ENCODE measurements around the gene NAA10. TPM values are rescaled to one million over a fixed set of nuclear protein-coding genes. Genes with fewer than 3 reads are reported as not detected.
A peak's percentile ranks its signal among the peaks of the same experiment; 100 is the strongest.

NAA10 gene
- total RNA-seq, 1 donor from 2014 or later: 116 TPM

DNA sequence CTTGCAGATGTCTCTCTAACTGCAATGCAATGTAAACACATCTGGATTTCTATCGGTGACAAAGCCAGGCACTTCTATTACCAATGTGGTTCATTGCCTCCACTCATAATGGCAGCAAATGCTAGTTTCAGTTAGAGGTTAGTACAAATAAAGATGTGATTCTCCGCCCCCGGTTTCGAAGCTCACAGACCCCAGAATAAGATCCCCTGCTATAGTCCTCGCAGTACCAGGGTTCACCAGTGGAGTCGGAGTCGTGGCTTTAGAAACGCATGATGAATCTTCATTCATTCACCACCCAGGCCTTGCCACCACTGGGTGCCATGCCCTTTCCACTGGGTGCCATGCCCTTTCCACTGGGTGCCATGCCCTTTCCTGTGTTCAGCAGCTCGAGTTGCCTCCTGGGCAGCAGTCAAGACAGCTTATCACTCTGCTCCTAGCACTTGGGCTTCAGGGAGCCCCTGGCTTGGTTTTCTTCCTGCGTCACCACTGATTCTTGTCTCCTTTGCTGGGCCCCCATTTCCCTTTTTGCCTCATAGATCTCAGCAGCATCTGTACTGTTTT lies 3.5 kb upstream of the NAA10 start:
- H3K9me3 Mint-ChIP-seq: no peaks in the 10 kb centered on the region
- TF ChIP-seq, protein P1, sequence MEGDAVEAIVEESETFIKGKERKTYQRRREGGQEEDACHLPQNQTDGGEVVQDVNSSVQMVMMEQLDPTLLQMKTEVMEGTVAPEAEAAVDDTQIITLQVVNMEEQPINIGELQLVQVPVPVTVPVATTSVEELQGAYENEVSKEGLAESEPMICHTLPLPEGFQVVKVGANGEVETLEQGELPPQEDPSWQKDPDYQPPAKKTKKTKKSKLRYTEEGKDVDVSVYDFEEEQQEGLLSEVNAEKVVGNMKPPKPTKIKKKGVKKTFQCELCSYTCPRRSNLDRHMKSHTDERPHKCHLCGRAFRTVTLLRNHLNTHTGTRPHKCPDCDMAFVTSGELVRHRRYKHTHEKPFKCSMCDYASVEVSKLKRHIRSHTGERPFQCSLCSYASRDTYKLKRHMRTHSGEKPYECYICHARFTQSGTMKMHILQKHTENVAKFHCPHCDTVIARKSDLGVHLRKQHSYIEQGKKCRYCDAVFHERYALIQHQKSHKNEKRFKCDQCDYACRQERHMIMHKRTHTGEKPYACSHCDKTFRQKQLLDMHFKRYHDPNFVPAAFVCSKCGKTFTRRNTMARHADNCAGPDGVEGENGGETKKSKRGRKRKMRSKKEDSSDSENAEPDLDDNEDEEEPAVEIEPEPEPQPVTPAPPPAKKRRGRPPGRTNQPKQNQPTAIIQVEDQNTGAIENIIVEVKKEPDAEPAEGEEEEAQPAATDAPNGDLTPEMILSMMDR (conservative IDR thresholded peaks at IDR 0.05): no peak
- H3K27me3 Mint-ChIP-seq (ENCODE audit: low read depth): no peaks in the 10 kb centered on the region
- H3K4me1 Mint-ChIP-seq: peaks cover 16% of the 10 kb centered on the region
- peak overlapping the region; percentile 72 for H3K4me3 Mint-ChIP-seq
- no peaks in the 10 kb centered on the region for H3K36me3 Mint-ChIP-seq (ENCODE audit: low read depth)
- no peak for DNase-seq (ENCODE audit: low read depth, low spot score)
- no peak overlapping the region for H3K27ac Mint-ChIP-seq (ENCODE audit: unreplicated experiment)

DNA sequence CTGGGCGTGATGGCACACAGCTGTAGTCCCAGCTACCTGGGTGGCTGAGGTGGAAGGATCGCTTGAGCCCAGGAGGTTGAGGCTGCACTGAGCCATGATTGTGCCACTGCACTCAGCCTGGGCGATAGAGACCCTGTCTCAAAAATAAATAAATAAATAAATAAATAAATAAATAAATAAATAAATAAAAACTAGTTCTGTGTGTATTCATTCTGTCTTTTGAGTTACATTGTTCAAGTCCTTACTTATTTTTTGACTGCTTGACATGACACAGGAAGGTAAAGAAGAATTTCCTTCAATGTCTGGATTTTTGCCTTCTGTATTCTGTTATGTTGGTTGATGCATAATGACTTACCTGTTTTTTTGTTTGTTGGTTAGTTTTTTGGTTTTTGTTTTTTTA lies 2.2 kb upstream of the NAA10 start:
- TF ChIP-seq, protein P1 (conservative IDR thresholded peaks at IDR 0.05): no peak
- H3K36me3 Mint-ChIP-seq (ENCODE audit: low read depth): no peaks in the 10 kb centered on the region
- no peak overlapping the region for H3K4me3 Mint-ChIP-seq
- H3K4me1 Mint-ChIP-seq: peaks cover 16% of the 10 kb centered on the region
- no peak overlapping the region for H3K27ac Mint-ChIP-seq (ENCODE audit: unreplicated experiment)
- no peak for DNase-seq (ENCODE audit: low read depth, low spot score)
- H3K27me3 Mint-ChIP-seq (ENCODE audit: low read depth): no peaks in the 10 kb centered on the region
- H3K9me3 Mint-ChIP-seq: no peaks in the 10 kb centered on the region

DNA sequence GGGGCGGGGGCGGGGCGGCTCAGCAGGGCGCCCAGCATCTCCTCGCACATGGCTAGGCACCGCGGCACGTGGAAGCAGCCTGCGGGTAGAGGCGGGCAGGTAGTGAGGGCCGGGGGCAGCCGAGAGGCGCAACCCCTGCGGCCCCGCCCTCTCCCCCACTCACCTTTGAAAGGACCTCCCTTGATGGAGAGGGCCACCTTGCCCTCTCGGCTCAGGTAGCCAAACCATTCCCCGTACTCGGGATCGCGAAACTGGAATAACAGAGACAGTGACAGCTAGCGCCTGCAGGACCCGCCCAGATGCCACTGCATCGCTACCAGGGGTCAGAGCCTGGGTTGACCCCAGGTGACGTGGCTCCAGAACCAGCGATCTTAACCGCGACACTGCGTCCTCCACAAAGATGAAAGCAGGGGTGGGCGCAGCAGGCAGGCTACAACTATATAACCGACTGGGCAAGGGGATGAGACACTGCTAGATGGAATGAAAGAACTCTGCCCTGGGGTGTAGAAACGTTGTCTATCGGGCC lies 552 bp upstream of the NAA10 start:
- Mint-ChIP-seq H3K36me3 (ENCODE audit: low read depth) (peaks cover 5% of the 10 kb centered on the region), H3K4me1 (peaks cover 12% of the 10 kb centered on the region), H3K27ac (ENCODE audit: unreplicated experiment) (no peak overlapping the region), H3K9me3 (no peaks in the 10 kb centered on the region), H3K4me3 (peak overlapping the region; percentile 83), H3K27me3 (ENCODE audit: low read depth) (no peaks in the 10 kb centered on the region)
- DNase-seq (ENCODE audit: low read depth, low spot score): no peak
- TF ChIP-seq, protein P1 (conservative IDR thresholded peaks at IDR 0.05): no peak

DNA sequence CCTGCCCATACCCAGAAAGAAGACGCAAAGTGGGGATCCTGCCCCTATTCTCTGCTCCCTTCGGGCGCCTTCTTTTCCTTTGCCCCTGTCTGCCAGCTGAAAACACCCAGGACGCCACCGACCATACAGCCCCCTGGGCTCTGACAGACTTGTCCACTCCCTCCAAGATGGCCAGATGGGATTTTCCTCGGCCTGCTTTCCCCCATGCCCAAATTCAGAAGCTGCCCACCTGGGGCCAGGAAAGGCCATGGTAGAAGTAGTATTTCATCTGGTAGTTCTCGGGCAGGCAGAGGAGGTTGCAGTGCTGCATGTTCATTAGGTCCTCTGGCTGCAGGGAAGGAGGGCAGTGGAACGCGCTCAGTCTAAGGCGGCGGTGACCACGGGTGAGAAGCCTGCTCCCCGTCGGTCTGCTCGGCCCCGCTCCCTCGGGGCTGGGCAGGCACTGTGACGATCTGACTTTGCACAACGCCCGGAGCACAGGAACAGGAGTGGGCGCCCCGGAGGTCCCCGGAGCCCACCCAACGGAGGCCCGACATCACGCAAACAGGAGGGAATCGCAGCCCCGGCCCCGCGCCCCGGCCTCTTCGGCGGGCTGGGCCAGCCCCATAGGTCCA lies 582 bp downstream of the NAA10 start:
- DNase-seq (ENCODE audit: low read depth, low spot score): no peak
- H3K4me1 Mint-ChIP-seq: peaks cover 13% of the 10 kb centered on the region
- peak overlapping the region; percentile 78 for H3K27ac Mint-ChIP-seq (ENCODE audit: unreplicated experiment)
- peak overlapping the region; percentile 89 for H3K4me3 Mint-ChIP-seq
- H3K36me3 Mint-ChIP-seq (ENCODE audit: low read depth): peaks cover 5% of the 10 kb centered on the region
- no peaks in the 10 kb centered on the region for H3K9me3 Mint-ChIP-seq
- no peaks in the 10 kb centered on the region for H3K27me3 Mint-ChIP-seq (ENCODE audit: low read depth)
- TF ChIP-seq, protein P1 (conservative IDR thresholded peaks at IDR 0.05): no peak

DNA sequence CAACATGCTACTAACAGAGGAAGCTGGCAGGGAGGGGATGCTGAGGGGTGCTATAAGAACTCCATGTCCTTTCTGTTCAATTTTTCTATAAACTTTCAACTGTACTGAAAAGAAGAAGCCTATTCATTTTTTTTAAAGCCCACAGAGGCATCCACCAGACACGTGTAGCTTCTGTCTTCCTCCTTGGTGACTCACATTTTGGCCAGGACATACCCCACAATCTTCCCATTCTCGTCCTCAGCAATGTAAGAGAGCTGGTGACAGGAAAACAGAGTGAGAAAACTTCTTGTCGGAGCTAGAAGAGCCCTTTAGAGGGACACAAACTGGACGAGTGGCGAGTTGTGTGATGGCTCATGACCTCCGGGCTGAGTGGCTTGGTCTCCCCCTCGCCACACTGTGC lies 1.1 kb downstream of the NAA10 start:
- Mint-ChIP-seq H3K27me3 (ENCODE audit: low read depth) (no peaks in the 10 kb centered on the region), H3K4me3 (peak overlapping the region; percentile 89), H3K9me3 (no peaks in the 10 kb centered on the region), H3K4me1 (peaks cover 17% of the 10 kb centered on the region), H3K27ac (ENCODE audit: unreplicated experiment) (no peak overlapping the region), H3K36me3 (ENCODE audit: low read depth) (peaks cover 8% of the 10 kb centered on the region)
- DNase-seq (ENCODE audit: low read depth, low spot score): no peak
- TF ChIP-seq, protein P1 (conservative IDR thresholded peaks at IDR 0.05): no peak

All from neural crest cell (in vitro differentiated cells).